Measurements from ENCODE around the gene MAP4K2.
A peak's percentile ranks its signal among the peaks of the same experiment; 100 is the strongest.

The MAP4K2 gene

GRCh38 chr11:64771861-64772260 is 31.2 kb downstream of the MAP4K2 start:
- no peak for TF ChIP-seq CTCF (IDR thresholded peaks at IDR 0.05)

- no peak for TF ChIP-seq CTCF (IDR thresholded peaks at IDR 0.05)
These were observed 32.9 kb downstream of the MAP4K2 start for GRCh38 chr11:64770120-64770519.

DNA sequence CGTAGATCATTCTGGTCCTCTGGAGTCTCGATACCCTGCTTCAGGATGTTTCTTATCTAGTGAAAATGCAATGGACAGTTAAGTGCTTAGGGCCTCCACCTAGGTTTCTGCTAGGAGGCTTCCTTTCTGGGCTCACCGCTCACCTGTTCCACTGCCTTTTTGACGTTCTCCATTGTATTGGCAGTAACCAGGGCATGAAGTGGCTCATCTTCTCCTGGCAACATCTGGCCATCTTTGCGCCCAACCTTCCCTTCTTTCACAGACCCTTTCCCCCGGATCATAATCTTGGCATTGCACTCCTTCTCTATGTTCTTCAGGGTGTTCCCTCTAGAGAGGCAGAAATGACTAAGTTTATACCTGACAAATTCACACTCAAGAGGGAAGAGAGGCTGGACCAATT is 33.7 kb downstream of the MAP4K2 start:
- TF ChIP-seq CTCF (IDR thresholded peaks at IDR 0.05) = no peak

GRCh38 chr11:64768300-64768694 is 34.7 kb downstream of the MAP4K2 start:
- no peak for TF ChIP-seq CTCF (IDR thresholded peaks at IDR 0.05)

DNA sequence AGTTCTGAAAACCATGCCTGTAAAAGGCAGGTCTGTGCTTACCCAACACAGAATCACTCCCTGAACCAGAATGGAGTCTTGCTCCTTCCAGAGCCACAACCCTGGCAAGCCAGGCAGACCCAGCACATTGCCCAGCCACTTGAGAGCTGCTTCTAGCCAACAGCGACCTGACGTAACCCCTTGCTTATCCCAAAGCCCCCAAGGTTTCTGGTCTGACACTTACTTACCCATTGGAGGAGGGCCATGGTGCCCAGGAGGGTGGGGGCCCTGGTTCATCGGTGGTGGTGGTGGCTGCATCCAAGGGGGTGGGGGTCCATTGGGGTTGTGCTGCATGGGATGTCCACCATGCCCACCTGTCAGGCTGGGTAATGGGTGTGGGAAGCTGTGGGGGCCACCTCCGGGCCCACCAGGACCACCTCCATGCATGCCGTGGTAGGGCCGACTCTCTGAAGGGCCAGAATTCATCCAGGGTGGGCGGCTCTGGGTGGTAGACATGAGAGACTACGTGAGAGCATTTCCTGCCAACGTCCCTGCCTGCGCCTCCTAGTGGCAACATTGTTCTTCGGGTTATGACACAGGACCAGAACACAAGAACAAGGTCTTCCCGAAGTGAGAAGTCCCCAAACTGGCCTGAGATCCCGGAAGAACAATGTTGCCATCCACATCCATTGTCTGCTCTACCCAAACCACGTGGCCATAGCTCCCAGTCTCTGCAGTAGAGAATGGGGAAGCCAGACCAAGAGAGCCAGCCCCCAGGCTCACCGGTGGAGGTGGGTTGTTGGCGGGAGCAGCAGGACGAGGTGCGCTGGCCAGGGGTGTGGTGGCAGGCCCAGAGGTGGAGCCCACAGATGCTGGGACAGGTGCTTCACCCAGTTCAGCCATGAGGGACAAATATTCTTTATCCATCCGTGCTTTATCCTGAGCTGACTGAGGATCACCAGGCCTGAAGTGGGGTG is 35.4 kb downstream of the MAP4K2 start:
- peak; percentile 92 for TF ChIP-seq CTCF (IDR thresholded peaks at IDR 0.05)

DNA sequence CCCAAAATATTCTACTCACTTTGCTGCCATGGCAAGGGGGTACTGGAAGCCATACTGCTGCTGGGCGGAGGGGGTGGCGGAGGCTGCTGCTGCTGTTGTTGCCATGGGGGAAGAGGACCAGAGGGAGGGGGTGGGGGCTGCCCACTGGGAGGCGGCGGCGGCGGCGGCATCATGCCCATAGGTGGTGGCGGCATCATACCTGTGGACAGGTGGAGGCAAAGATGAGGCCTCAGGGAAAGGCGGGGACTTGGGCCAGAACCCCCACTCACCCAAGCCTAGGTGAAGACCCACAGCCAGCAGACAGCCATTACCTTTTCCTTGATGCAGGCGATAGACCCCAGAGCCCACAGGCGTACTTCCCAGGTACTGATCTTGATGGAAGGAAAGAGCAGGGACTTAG is 36.1 kb downstream of the MAP4K2 start:
- TF ChIP-seq CTCF (IDR thresholded peaks at IDR 0.05) = no peak

DNA sequence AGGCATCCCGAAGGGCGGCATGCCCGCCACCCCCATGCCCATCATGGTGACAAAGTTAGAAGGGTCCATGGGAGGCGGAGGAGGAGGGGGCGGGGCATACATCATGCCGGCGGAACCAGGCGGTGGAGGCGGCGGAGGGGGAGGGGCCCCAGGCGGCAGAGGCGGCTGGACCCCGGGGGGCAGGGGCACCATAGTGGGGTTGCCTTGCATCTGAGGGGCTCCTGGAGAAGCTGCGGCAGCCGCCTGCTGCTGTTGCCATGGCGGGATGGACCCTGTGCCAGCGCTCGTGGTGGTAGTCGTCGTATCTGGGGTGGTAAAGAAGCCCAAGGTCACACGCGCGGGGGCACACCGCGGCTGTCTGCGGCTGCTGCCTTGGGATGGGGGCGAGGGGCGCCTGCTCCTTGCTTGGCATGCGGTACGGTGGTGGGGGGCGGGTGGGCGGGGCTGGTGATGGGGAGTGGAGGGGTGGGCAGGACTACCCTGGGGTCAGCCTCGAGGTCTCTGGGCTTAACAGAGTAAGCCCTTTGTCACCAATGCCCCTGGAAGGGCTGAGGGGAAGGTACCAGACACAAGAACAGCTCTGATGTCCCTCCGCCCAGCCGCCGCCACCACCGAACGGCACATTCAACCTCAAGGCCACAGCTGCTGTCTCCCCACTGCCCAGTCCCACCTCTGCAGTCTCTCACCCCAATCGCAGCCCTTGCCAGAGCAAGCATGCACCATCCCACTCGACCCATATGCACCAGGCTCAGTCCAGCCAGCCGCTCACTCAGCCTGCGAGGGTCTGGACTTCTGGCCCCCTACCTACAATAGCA is 37.0 kb downstream of the MAP4K2 start:
- no peak for TF ChIP-seq CTCF (IDR thresholded peaks at IDR 0.05)
